Measurements from ENCODE around the gene CLDN7. TPM values are rescaled to one million over a fixed set of nuclear protein-coding genes. Genes with fewer than 3 reads are reported as not detected.

The CLDN7 gene
- total and polyA plus RNA-seq, 5 donors = 1.8 to 3.4 (median 2.9) TPM

DNA sequence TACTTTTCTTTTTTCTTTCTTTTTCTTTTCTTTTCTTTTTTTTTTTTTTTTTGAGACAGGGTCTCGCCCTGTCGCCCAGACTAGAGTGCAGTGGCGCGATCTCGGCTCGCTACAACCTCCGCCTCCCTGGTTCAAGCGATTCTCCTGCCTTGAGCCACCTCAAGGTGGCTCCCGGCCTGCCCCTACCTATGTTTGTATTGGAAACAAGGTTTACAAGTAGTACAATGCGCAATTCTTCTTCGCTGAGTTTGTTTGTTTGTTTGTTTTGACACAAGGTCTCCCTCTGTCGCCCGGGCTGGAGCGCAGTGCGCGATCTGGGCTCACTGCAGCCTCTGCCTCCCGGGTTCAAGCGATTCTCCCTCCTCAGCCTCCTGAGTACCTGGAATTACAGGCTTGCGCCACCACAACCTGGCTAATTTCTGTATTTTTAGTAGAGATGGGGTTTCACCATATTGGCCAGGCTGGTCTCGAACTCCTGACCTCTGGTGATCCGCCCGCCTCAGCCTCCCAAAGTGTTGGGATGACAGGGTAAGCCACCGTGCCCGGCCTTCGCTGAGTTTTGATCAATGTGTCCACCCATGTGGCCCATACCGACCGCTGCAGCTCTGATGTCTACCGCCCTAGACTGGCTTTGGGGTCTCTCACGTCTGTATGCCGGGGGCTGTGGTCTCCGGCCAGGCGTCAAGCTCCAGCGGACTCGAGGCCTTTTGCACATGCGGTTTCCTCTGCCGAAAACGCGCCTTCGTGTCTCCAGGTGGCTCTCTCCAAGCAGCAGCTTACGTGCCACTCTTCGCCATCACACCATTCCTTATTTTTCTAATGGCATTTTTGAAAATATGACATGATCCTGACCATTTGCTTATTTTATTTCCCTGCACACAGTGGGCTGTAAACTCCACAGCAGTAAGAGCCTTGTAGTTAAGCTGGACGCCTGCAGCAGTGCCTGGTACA lies 33.2 kb upstream of the CLDN7 start:
- peaks cover 12% of the 10 kb centered on the region for H3K4me1 ChIP-seq (ENCODE audit: control insufficient read depth, insufficient read depth, low read length)
- no peak overlapping the region for H3K4me3 ChIP-seq (ENCODE audit: low read length)
- DNase-seq (peak in 1 of 3 donors; percentile 29), ATAC-seq (no peak)
- no peaks in the 10 kb centered on the region for H3K27me3 ChIP-seq (ENCODE audit: control insufficient read depth, insufficient read depth)
- intact Hi-C loops (cut with DNase I) = loop anchor here (1.0 to 10.0 kb wide), 3 partner anchors 15 to 49 kb away; partner anchors contain the start of gene SLC2A4 (in 2 of the 4)
- H3K27ac ChIP-seq (ENCODE audit: low read length) = peak overlapping the region; percentile 71
- H3K9me3 ChIP-seq (ENCODE audit: control insufficient read depth, low read length) = no peaks in the 10 kb centered on the region
- 59% methylated on average over 42 of the region's 42 CpGs for WGBS

DNA sequence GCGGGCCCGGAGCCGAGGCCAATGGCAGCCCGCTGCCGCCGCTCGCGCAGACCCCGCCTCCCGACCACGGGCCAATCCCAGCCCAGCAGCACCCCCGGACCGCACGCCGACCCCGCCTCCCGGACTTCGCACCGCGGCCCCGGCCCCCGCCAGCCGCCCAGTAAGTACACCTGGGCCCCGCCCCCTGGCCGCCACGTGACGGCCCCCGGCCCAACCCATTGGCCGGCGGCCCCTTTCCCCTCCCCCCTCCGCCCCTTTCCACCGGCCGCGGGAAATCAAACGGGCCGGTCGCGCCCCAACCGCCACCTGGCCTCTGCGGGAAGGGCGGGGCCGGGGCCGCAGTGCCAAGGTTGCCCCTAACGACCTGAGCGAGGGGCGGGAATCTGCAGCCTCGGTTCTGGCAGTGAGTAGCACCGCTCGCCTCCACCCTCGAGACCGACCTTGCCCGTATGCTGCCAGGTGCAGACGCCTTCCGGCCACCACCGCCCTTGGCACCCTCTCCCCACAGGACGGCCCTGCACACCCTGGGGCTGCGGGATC lies 32.4 kb upstream of the CLDN7 start, which contains the start of gene YBX2:
TSS of gene YBX2 (minus strand) at position 26 of the 540 bp plus-strand sequence. CDS start 139 bp downstream, outside the sequence.
- H3K4me1 ChIP-seq (ENCODE audit: control insufficient read depth, insufficient read depth, low read length) = peaks cover 12% of the 10 kb centered on the region
- no peaks in the 10 kb centered on the region for H3K27me3 ChIP-seq (ENCODE audit: control insufficient read depth, insufficient read depth)
- no peak within 1 kb of the TSS for H3K27ac ChIP-seq (ENCODE audit: low read length)
- H3K4me3 ChIP-seq (ENCODE audit: low read length) = peak within 1 kb of the TSS; percentile 34
- ATAC-seq (peak; percentile 39 to 49), DNase-seq (peak; percentile 65 to 90 (median 83))
- 3% methylated on average over 57 of the region's 57 CpGs for WGBS
- no peaks in the 10 kb centered on the region for H3K9me3 ChIP-seq (ENCODE audit: control insufficient read depth, low read length)
- intact Hi-C loops (cut with DNase I) = loop anchor here in 1 of 4 donors (10.0 kb wide), 1 partner anchor 50 kb away; no protein-coding TSS in a partner anchor

DNA sequence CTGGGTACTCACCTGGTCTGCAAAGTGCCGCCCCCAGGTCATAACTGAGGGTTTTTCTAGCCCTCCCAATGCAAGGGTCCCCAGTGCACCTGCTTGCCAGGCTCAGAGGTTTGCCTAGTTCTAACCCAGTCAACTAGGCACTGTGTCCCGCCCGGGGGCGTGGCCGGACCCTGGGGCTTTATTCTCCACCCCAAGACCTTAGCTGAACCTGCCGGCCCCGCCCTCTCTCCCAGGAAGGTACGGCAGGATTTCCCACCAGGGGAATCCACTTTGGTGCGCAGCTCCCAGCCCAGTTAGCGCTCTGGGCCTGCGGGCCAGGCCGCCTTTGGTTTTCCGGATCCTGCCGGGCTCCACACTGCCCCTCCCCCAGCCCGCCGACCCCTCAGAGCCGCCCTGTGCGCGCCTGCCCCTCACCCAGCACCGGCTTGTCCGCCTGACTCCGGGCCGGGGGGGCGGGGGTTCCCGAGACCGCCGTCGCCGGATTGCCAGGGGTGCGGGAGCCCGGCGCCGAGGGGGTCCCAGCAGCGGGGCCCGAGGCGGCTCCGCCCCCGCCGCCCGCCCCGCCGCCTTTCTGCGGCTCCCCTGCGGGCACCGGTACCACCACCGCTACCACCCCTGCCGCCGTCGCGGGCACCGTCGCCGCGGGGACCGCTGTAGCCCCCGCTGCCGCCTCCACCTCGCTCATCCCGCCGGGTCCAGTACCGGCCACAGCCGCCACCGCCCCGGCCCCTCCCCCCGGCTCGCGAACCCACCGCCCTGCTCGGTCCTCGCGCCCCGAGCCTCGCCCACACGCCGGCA lies 31.7 kb upstream of the CLDN7 start:
- Histone ChIP-seq H3K27me3 (ENCODE audit: control insufficient read depth, insufficient read depth) (no peaks in the 10 kb centered on the region), H3K27ac (ENCODE audit: low read length) (no peak overlapping the region), H3K9me3 (ENCODE audit: control insufficient read depth, low read length) (no peaks in the 10 kb centered on the region), H3K4me3 (ENCODE audit: low read length) (peak overlapping the region; percentile 34), H3K4me1 (ENCODE audit: control insufficient read depth, insufficient read depth, low read length) (peaks cover 12% of the 10 kb centered on the region)
- ATAC-seq (no peak), DNase-seq (peak in 2 of 3 donors; percentile 54 to 78)
- 6% methylated on average over 74 of the region's 75 CpGs for WGBS
- intact Hi-C loops (cut with DNase I) = loop anchor here in 1 of 4 donors (10.0 kb wide), 1 partner anchor 51 kb away; no protein-coding TSS in a partner anchor

DNA sequence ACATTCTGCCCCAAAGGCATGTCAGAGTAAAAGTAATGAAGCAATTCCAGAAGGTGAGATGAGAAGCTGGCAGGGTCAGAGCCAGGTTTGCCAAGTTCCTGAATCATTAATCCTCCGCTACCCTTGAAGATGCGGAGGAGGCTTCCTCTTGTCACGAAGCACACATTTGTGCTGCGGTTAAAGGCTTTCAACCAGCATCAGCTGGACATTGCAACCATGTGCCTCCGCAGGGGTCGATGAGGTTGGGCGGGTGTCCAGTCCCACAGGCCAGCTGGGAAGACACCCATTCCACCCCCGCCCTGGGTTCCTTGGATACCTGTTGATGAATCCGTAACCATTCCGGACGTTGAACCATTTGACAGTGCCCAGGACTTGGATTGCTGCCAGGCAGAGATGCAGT lies 30.9 kb upstream of the CLDN7 start:
- Histone ChIP-seq H3K9me3 (ENCODE audit: control insufficient read depth, low read length) (no peaks in the 10 kb centered on the region), H3K27me3 (ENCODE audit: control insufficient read depth, insufficient read depth) (no peaks in the 10 kb centered on the region), H3K4me3 (ENCODE audit: low read length) (no peak overlapping the region), H3K4me1 (ENCODE audit: control insufficient read depth, insufficient read depth, low read length) (peaks cover 12% of the 10 kb centered on the region), H3K27ac (ENCODE audit: low read length) (no peak overlapping the region)
- 72% methylated on average over 11 of the region's 11 CpGs for WGBS
- ATAC-seq (no peak), DNase-seq (peak in 2 of 3 donors; percentile 41 to 57)
- intact Hi-C loops (cut with DNase I) = loop anchor here in 1 of 4 donors (10.0 kb wide), 1 partner anchor 52 kb away; no protein-coding TSS in a partner anchor

- WGBS = 20% methylated on average over 6 of the region's 6 CpGs
- Histone ChIP-seq H3K27ac (ENCODE audit: low read length) (no peak overlapping the region), H3K4me1 (ENCODE audit: control insufficient read depth, insufficient read depth, low read length) (peaks cover 12% of the 10 kb centered on the region), H3K27me3 (ENCODE audit: control insufficient read depth, insufficient read depth) (no peaks in the 10 kb centered on the region), H3K9me3 (ENCODE audit: control insufficient read depth, low read length) (no peaks in the 10 kb centered on the region), H3K4me3 (ENCODE audit: low read length) (no peak overlapping the region)
- intact Hi-C loops (cut with DNase I) = loop anchor here in 1 of 4 donors (10.0 kb wide), 1 partner anchor 52 kb away; no protein-coding TSS in a partner anchor
- DNase-seq = peak in 1 of 3 donors; percentile 79
- no peak for ATAC-seq
Observed at GRCh38 chr17:7292729-7293128, 30.5 kb upstream of the CLDN7 start.

- ATAC-seq (no peak), DNase-seq (no peak)
- 87% methylated on average over 2 of the region's 2 CpGs for WGBS
- H3K4me3 ChIP-seq (ENCODE audit: low read length) = no peak overlapping the region
- H3K9me3 ChIP-seq (ENCODE audit: control insufficient read depth, low read length) = no peaks in the 10 kb centered on the region
- peaks cover 12% of the 10 kb centered on the region for H3K4me1 ChIP-seq (ENCODE audit: control insufficient read depth, insufficient read depth, low read length)
- intact Hi-C loops (cut with DNase I) = loop anchor here in 1 of 4 donors (10.0 kb wide), 1 partner anchor 53 kb away; no protein-coding TSS in a partner anchor
- H3K27ac ChIP-seq (ENCODE audit: low read length) = no peak overlapping the region
- H3K27me3 ChIP-seq (ENCODE audit: control insufficient read depth, insufficient read depth) = no peaks in the 10 kb centered on the region
Observed at GRCh38 chr17:7292194-7292593, 29.9 kb upstream of the CLDN7 start.

GRCh38 chr17:7290685-7291084 lies 28.4 kb upstream of the CLDN7 start:
- ATAC-seq = peak in 1 of 2 donors; percentile 3
- Histone ChIP-seq H3K4me3 (ENCODE audit: low read length) (no peak overlapping the region), H3K4me1 (ENCODE audit: control insufficient read depth, insufficient read depth, low read length) (peaks cover 6% of the 10 kb centered on the region), H3K27ac (ENCODE audit: low read length) (peak overlapping the region; percentile 30), H3K27me3 (ENCODE audit: control insufficient read depth, insufficient read depth) (no peaks in the 10 kb centered on the region), H3K9me3 (ENCODE audit: control insufficient read depth, low read length) (no peaks in the 10 kb centered on the region)
- intact Hi-C loops (cut with DNase I) = loop anchor here in 1 of 4 donors (10.0 kb wide), 1 partner anchor 54 kb away; no protein-coding TSS in a partner anchor
- no peak for DNase-seq
- 57% methylated on average over 11 of the region's 11 CpGs for WGBS

GRCh38 chr17:7290166-7290565 lies 27.9 kb upstream of the CLDN7 start:
- intact Hi-C loops (cut with DNase I) = loop anchor here in 1 of 4 donors (10.0 kb wide), 1 partner anchor 55 kb away; no protein-coding TSS in a partner anchor
- 86% methylated on average over 19 of the region's 19 CpGs for WGBS
- Histone ChIP-seq H3K27me3 (ENCODE audit: control insufficient read depth, insufficient read depth) (no peaks in the 10 kb centered on the region), H3K27ac (ENCODE audit: low read length) (no peak overlapping the region), H3K4me1 (ENCODE audit: control insufficient read depth, insufficient read depth, low read length) (peaks cover 4% of the 10 kb centered on the region), H3K9me3 (ENCODE audit: control insufficient read depth, low read length) (no peaks in the 10 kb centered on the region), H3K4me3 (ENCODE audit: low read length) (no peak overlapping the region)
- no peak for DNase-seq
- ATAC-seq = peak in 1 of 2 donors; percentile 1

- H3K27me3 ChIP-seq (ENCODE audit: control insufficient read depth, insufficient read depth) = no peaks in the 10 kb centered on the region
- peaks cover 4% of the 10 kb centered on the region for H3K4me1 ChIP-seq (ENCODE audit: control insufficient read depth, insufficient read depth, low read length)
Observed at GRCh38 chr17:7289256-7290032, 27.2 kb upstream of the CLDN7 start.

More at GRCh38 chr17:7289256-7290032, 27.2 kb upstream of the CLDN7 start:
- no peaks in the 10 kb centered on the region for H3K9me3 ChIP-seq (ENCODE audit: control insufficient read depth, low read length)
- ATAC-seq = peak; percentile 16 to 18
- intact Hi-C loops (cut with DNase I) = loop anchor here in 2 of 4 donors (10.0 kb wide), 1 partner anchor 55 kb away; no protein-coding TSS in a partner anchor
- H3K27ac ChIP-seq (ENCODE audit: low read length) = no peak overlapping the region
- no peak overlapping the region for H3K4me3 ChIP-seq (ENCODE audit: low read length)
- peak in 1 of 3 donors; percentile 64 for DNase-seq
- WGBS = 78% methylated on average over 18 of the region's 18 CpGs
